MG63 (cell line): ENCODE measurements around the gene HARS1. TPM values are rescaled to one million over a fixed set of nuclear protein-coding genes. Genes with fewer than 3 reads are reported as not detected.
"Not testable (repeated sequence)": the region's sequence is repeated elsewhere in the genome, so short reads cannot be mapped to it uniquely, and the experiment has no call there.

ENCODE experiments used
- DNase-seq: peaks from one replicate; pipeline ENCODE4 v3.0.0-alpha.2; 2020
- H3K27me3 ChIP-seq: fragments of 250-450 bp; sonication (Bioruptor Pico); 2 replicates; pipeline ENCODE4 v1.5.1; 2020; ENCODE audit warnings: mild to moderate bottlenecking, moderate library complexity
- H3K36me3 ChIP-seq: fragments of 250-450 bp; sonication (Bioruptor Pico); 2 replicates; pipeline ENCODE4 v1.5.1; 2020; ENCODE audit warnings: mild to moderate bottlenecking, moderate library complexity
- H3K4me3 ChIP-seq: fragments of 250-450 bp; sonication (Bioruptor Pico); 2 replicates; pipeline ENCODE4 v1.5.1; 2020; ENCODE audit warnings: mild to moderate bottlenecking, moderate library complexity
- H3K9me3 ChIP-seq: fragments of 250-450 bp; sonication (Bioruptor Pico); 2 replicates; pipeline ENCODE4 v1.5.1; 2020; ENCODE audit warnings: mild to moderate bottlenecking, moderate library complexity
- total RNA-seq: library from RNA; depleted of rRNA; stranded (reverse); fragments of >200 nt; shearing (Covaris generic); gene quantifications from 2 replicates; pipeline ENCODE4 v1.2.3, GENCODE V29; 2014; ENCODE audit warnings: low replicate concordance

The HARS1 gene
- total RNA-seq, 1 experiment from 2014 or later = 116 TPM

- H3K36me3 ChIP-seq = peaks cover 93% of the 10 kb centered on the region
- H3K4me3 ChIP-seq = no peak overlapping the region
- H3K27me3 ChIP-seq = no peaks in the 10 kb centered on the region
- H3K9me3 ChIP-seq = no peaks in the 10 kb centered on the region
- DNase-seq = no peak
Observed at GRCh38 chr5:140696891-140697492, 5.8 kb upstream of the HARS1 start.

GRCh38 chr5:140694276-140694675 is 3.1 kb upstream of the HARS1 start:
- H3K27me3 ChIP-seq = no peaks in the 10 kb centered on the region
- H3K36me3 ChIP-seq = peaks cover 79% of the 10 kb centered on the region
- no peak for DNase-seq
- no peaks in the 10 kb centered on the region for H3K9me3 ChIP-seq
- no peak overlapping the region for H3K4me3 ChIP-seq

- Histone ChIP-seq H3K9me3 (no peaks in the 10 kb centered on the region), H3K36me3 (peaks cover 72% of the 10 kb centered on the region), H3K4me3 (peak overlapping the region; percentile 85), H3K27me3 (no peaks in the 10 kb centered on the region)
- no peak for DNase-seq
Observed at GRCh38 chr5:140690376-140690932, 716 bp downstream of the HARS1 start.

GRCh38 chr5:140678993-140679392 is 12.2 kb downstream of the HARS1 start:
- Histone ChIP-seq H3K27me3 (no peaks in the 10 kb centered on the region), H3K4me3 (no peak overlapping the region), H3K36me3 (peaks cover 87% of the 10 kb centered on the region), H3K9me3 (no peaks in the 10 kb centered on the region)
- DNase-seq = no peak

- Histone ChIP-seq H3K4me3 (no peak overlapping the region), H3K36me3 (peaks cover 88% of the 10 kb centered on the region), H3K9me3 (no peaks in the 10 kb centered on the region), H3K27me3 (no peaks in the 10 kb centered on the region)
- no peak for DNase-seq
Observed at GRCh38 chr5:140677947-140678346, 13.2 kb downstream of the HARS1 start.

GRCh38 chr5:140674629-140675028 is 16.5 kb downstream of the HARS1 start:
- Histone ChIP-seq H3K9me3 (no peaks in the 10 kb centered on the region), H3K4me3 (no peak overlapping the region), H3K36me3 (peaks cover 86% of the 10 kb centered on the region), H3K27me3 (no peaks in the 10 kb centered on the region)
- DNase-seq = no peak

GRCh38 chr5:140674211-140674610 is 17.0 kb downstream of the HARS1 start:
- no peak for DNase-seq
- no peaks in the 10 kb centered on the region for H3K27me3 ChIP-seq
- no peak overlapping the region for H3K4me3 ChIP-seq
- no peaks in the 10 kb centered on the region for H3K9me3 ChIP-seq
- H3K36me3 ChIP-seq = peaks cover 86% of the 10 kb centered on the region

- no peaks in the 10 kb centered on the region for H3K9me3 ChIP-seq
- H3K4me3 ChIP-seq = no peak within 1 kb of the TSS
- H3K36me3 ChIP-seq = peaks cover 86% of the 10 kb centered on the region
- DNase-seq = no peak
- H3K27me3 ChIP-seq = no peaks in the 10 kb centered on the region
Observed at GRCh38 chr5:140673187-140673976, 17.8 kb downstream of the HARS1 start, which contains the start of gene DND1. Gene DND1 (minus strand): TSS chr5:140673576. CDS start chr5:140673542, 34 bp downstream.

- no peaks in the 10 kb centered on the region for H3K27me3 ChIP-seq
- peak; percentile 23 for DNase-seq
- H3K4me3 ChIP-seq = no peak overlapping the region
- no peaks in the 10 kb centered on the region for H3K9me3 ChIP-seq
- H3K36me3 ChIP-seq = peaks cover 86% of the 10 kb centered on the region
Observed at GRCh38 chr5:140672455-140673186, 18.5 kb downstream of the HARS1 start.

- Histone ChIP-seq H3K27me3 (no peaks in the 10 kb centered on the region), H3K4me3 (no peak overlapping the region), H3K9me3 (no peaks in the 10 kb centered on the region), H3K36me3 (peaks cover 86% of the 10 kb centered on the region)
- no peak for DNase-seq
Observed at GRCh38 chr5:140671472-140672125, 19.6 kb downstream of the HARS1 start.

GRCh38 chr5:140671035-140671434 is 20.1 kb downstream of the HARS1 start:
- not testable (repeated sequence) for H3K9me3 ChIP-seq, H3K4me3 ChIP-seq, DNase-seq, H3K27me3 ChIP-seq
- H3K36me3 ChIP-seq = peaks cover 84% of the 10 kb centered on the region

- H3K9me3 ChIP-seq = no peaks in the 10 kb centered on the region
- H3K4me3 ChIP-seq = peak within 1 kb of the TSS; percentile 97
- peaks cover 74% of the 10 kb centered on the region for H3K36me3 ChIP-seq
- no peaks in the 10 kb centered on the region for H3K27me3 ChIP-seq
- DNase-seq = peak; percentile 99
Observed at GRCh38 chr5:140664359-140665119, 26.6 kb downstream of the HARS1 start, which contains the start of gene WDR55. Gene WDR55 (plus strand): TSS chr5:140664904. CDS start chr5:140664913, 9 bp downstream.

- H3K27me3 ChIP-seq = no peaks in the 10 kb centered on the region
- peaks cover 74% of the 10 kb centered on the region for H3K36me3 ChIP-seq
- H3K4me3 ChIP-seq = peak overlapping the region; percentile 97
- H3K9me3 ChIP-seq = no peaks in the 10 kb centered on the region
- DNase-seq = no peak
Observed at GRCh38 chr5:140664030-140664358, 27.2 kb downstream of the HARS1 start.

GRCh38 chr5:140660371-140660770 is 30.8 kb downstream of the HARS1 start:
- H3K9me3 ChIP-seq, DNase-seq, H3K27me3 ChIP-seq, H3K4me3 ChIP-seq: not testable (repeated sequence)
- H3K36me3 ChIP-seq = peaks cover 73% of the 10 kb centered on the region

GRCh38 chr5:140658870-140659269 is 32.3 kb downstream of the HARS1 start:
- no peak for DNase-seq
- H3K9me3 ChIP-seq = no peaks in the 10 kb centered on the region
- peaks cover 88% of the 10 kb centered on the region for H3K36me3 ChIP-seq
- no peak overlapping the region for H3K4me3 ChIP-seq
- H3K27me3 ChIP-seq = no peaks in the 10 kb centered on the region

GRCh38 chr5:140647042-140647419 is 44.1 kb downstream of the HARS1 start:
- H3K36me3 ChIP-seq = peaks cover 84% of the 10 kb centered on the region
- H3K4me3 ChIP-seq = peak overlapping the region; percentile 86
- no peak for DNase-seq
- no peaks in the 10 kb centered on the region for H3K9me3 ChIP-seq
- H3K27me3 ChIP-seq = no peaks in the 10 kb centered on the region
